Ovary (tissue), 9 donors: Measurements from ENCODE around the gene ULBP2. TPM values are rescaled to one million over a fixed set of nuclear protein-coding genes. Genes with fewer than 3 reads are reported as not detected.
"Not testable (repeated sequence)": the region's sequence is repeated elsewhere in the genome, so short reads cannot be mapped to it uniquely, and the experiment has no call there.

ENCODE experiments used
- DNase-seq, 5 donors: peaks; one replicate each; pipeline ENCODE4 v3.0.0-alpha.2; 2019 to 2020
- H3K27ac ChIP-seq, 2 donors: fragments of 200-600 bp; one replicate each; pipeline versions ENCODE4 v1.5.1 to v1.8.0; 2019 to 2022
- H3K27me3 ChIP-seq: fragments of 200-600 bp; one replicate; pipeline ENCODE4 v1.8.0; 2022
- H3K36me3 ChIP-seq: fragments of 200-600 bp; sonication (generic); one replicate; pipeline ENCODE4 v1.5.1; 2019
- H3K4me1 ChIP-seq: one replicate; pipeline ENCODE4 v1.8.1; 2013; ENCODE audit warnings: mild to moderate bottlenecking, moderate library complexity; ENCODE audit not compliant: insufficient read depth
- H3K4me3 ChIP-seq: fragments of 200-600 bp; sonication (generic); one replicate; pipeline ENCODE4 v1.5.1; 2017
- H3K9me3 ChIP-seq, 2 donors: fragments of 200-600 bp in 1 of 2; sonication (generic) in 1 of 2; one replicate each; pipeline versions ENCODE4 v1.5.1 to v1.8.1; 2013 to 2019; ENCODE audit warnings: mild to moderate bottlenecking in 1 of 2, moderate library complexity in 1 of 2
- EP300 ChIP-seq: sonication (generic); formaldehyde crosslinking; IDR thresholded peaks from one replicate; pipeline ENCODE4 v1.6.1; 2017; ENCODE audit warnings: antibody characterized with exemption
- POLR2A ChIP-seq: fragments of 450-650 bp; IDR thresholded peaks from one replicate; pipeline ENCODE4 v1.6.1; 2017; ENCODE audit warnings: antibody characterized with exemption, mild to moderate bottlenecking, moderate library complexity
- WGBS, 3 donors: extraction: QIAGEN DNeasy Blood & Tissue Kit in 1 of 3; methylation state at CpG; one replicate each; pipeline versions ENCODE4 v1.1.5 to v1.1.7; 2013 to 2017; 5-methylcytosine and 5-hydroxymethylcytosine counted together
- intact Hi-C, 4 donors: fragments of 100-400 bp; cut with DNase I; formaldehyde crosslinking; loops; one replicate each; pipeline versions ENCODE4 v1.11.0 to v1.15.1; 2022 to 2023
- polyA plus RNA-seq, 2 donors: library from polyadenylated mRNA; stranded (reverse); fragments of 200-250 nt in 1 of 2; fragments of 350-450 nt in 1 of 2; fragmentation: Illumina TruSeq in 1 of 2; extraction: RNeasy Lipid Tissue Mini Kit (QIAGEN cat#74804) in 1 of 2; gene quantifications; one replicate each; pipeline ENCODE4 v1.2.3, GENCODE V29; 2013 to 2014
- total RNA-seq, 7 donors: library from RNA; depleted of rRNA in 2 of 7; stranded (reverse); fragments of >200 nt in 2 of 7; fragmentation: NEBNext Ultra II Directional in 3 of 7; extraction: Animal tissue kit (Norgen Biotek cat#: 25700) in 3 of 7; gene quantifications; one replicate each; pipeline versions ENCODE4 v1.1.0 to v1.2.4, GENCODE V29; 2016 to 2023
- TF ChIP-seq, protein P1 (sequence below), 3 donors: fragments of 450-650 bp in 2 of 3; fragments of 200-600 bp in 1 of 3; IDR thresholded peaks; one replicate each; pipeline versions ENCODE4 v1.5.1 to v1.8.0; 2016 to 2022; ENCODE audit warnings: antibody characterized with exemption in 3 of 3, mild to moderate bottlenecking in 1 of 3
- donor health status: DM: no; HTN: no; CAD: no; lungs with moderate emphysema.
- donor health status: DM: no; HTN: no; CAD: no.
- donor health status: Bipolar disorder and iron deficiency.
- donor health status: DM: yes; HTN: yes; CAD: no.
- donor health status: DM: no; HTN: no; CAD: no.
- donor health status: DM: yes; HTN: yes; CAD: no.

The ULBP2 gene
- total and polyA plus RNA-seq, 9 donors, result 0.08 to 3.6 (median 0.23) TPM; not detected in 6

DNA sequence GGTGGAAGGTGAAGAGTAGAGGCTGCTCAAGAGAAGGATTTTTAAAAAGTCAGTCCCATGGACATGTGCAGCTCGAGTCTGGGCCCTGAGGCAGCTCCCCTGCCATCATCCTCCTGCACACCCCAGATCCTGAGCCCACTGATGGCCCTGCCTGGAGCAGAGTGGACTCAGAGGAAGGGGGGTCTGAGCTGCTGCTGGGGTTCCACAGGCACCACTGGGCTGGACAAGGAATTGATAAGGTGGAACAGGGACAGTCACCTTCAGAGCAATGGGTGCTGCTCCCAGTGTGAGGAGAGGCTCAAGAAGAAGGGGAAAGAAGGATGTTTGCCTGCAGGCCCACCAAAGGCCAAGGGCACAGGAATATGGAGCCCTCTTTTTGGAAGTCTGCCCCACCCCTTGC, 6.2 kb downstream of the ULBP2 start:
- Histone ChIP-seq H3K27me3 (no peaks in the 10 kb centered on the region), H3K27ac (no peak overlapping the region)
- DNase-seq, result no peak

DNA sequence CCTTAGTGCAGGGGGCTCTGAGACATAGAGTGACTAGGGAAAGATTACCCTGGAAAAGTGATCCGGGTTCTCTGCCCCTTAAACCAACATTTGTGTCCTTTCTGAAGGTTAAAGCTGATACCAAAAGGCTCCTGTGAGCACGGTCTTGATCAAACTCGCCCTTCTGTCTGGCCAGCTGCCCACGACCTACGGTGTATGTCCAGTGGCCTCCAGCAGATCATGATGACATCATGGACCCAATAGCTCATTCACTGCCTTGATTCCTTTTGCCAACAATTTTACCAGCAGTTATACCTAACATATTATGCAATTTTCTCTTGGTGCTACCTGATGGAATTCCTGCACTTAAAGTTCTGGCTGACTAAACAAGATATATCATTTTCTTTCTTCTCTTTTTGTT, 6.8 kb downstream of the ULBP2 start:
- H3K9me3 ChIP-seq, result no peaks in the 10 kb centered on the region

More for the DNA sequence above, 6.2 kb downstream of the ULBP2 start:
- H3K36me3 ChIP-seq, result no peaks in the 10 kb centered on the region
- no peaks in the 10 kb centered on the region for H3K4me1 ChIP-seq
- TF ChIP-seq, protein P1, sequence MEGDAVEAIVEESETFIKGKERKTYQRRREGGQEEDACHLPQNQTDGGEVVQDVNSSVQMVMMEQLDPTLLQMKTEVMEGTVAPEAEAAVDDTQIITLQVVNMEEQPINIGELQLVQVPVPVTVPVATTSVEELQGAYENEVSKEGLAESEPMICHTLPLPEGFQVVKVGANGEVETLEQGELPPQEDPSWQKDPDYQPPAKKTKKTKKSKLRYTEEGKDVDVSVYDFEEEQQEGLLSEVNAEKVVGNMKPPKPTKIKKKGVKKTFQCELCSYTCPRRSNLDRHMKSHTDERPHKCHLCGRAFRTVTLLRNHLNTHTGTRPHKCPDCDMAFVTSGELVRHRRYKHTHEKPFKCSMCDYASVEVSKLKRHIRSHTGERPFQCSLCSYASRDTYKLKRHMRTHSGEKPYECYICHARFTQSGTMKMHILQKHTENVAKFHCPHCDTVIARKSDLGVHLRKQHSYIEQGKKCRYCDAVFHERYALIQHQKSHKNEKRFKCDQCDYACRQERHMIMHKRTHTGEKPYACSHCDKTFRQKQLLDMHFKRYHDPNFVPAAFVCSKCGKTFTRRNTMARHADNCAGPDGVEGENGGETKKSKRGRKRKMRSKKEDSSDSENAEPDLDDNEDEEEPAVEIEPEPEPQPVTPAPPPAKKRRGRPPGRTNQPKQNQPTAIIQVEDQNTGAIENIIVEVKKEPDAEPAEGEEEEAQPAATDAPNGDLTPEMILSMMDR (IDR thresholded peaks at IDR 0.05), result no peak
- TF ChIP-seq POLR2A, result no peak
- no peak for TF ChIP-seq EP300
- H3K9me3 ChIP-seq, result no peaks in the 10 kb centered on the region
- 75 to 88% (median 80%) methylated on average over 1 of the region's 1 CpG for WGBS, 3 donors
- H3K4me3 ChIP-seq, result no peak overlapping the region
- intact Hi-C loops, result no loop called here

DNA sequence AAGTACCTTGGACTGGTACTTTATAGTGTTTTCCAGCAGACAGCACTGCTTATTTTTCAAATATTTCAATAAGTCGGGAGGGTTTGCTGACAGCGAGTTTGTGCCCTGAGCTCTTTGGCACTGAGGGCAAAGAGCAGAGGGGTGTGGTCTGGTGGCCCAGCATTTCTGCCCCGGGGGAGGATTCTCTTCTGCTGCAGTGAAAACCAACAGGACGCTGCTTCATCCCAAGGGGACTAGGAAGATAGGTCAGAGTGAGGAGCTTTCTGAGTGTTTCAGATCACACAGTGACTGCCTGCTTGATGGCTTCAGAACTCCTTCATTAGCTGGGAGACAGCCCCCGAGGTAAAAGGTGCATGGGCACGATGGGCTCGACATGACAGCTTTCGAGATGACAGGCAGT, 8.6 kb downstream of the ULBP2 start:
- no peaks in the 10 kb centered on the region for H3K9me3 ChIP-seq
- H3K27ac ChIP-seq, result no peak overlapping the region
- intact Hi-C loops, result no loop called here
- no peak overlapping the region for H3K4me3 ChIP-seq
- H3K27me3 ChIP-seq, result no peaks in the 10 kb centered on the region
- no peaks in the 10 kb centered on the region for H3K4me1 ChIP-seq
- DNase-seq, result no peak
- WGBS, 3 donors, result 30 to 40% (median 40%) methylated on average over 8 of the region's 8 CpGs
- TF ChIP-seq POLR2A, result no peak
- H3K36me3 ChIP-seq, result no peaks in the 10 kb centered on the region

More for the DNA sequence above, 6.8 kb downstream of the ULBP2 start:
- intact Hi-C loops, result no loop called here
- 76 to 78% (median 77%) methylated on average over 5 of the region's 5 CpGs for WGBS, 3 donors
- Histone ChIP-seq H3K27ac (no peak overlapping the region), H3K27me3 (no peaks in the 10 kb centered on the region), H3K36me3 (no peaks in the 10 kb centered on the region), H3K4me1 (no peaks in the 10 kb centered on the region), H3K4me3 (no peak overlapping the region)
- no peak for DNase-seq
- TF ChIP-seq POLR2A, result no peak
- TF ChIP-seq EP300, result no peak
- TF ChIP-seq, protein P1 (IDR thresholded peaks at IDR 0.05), result no peak

DNA sequence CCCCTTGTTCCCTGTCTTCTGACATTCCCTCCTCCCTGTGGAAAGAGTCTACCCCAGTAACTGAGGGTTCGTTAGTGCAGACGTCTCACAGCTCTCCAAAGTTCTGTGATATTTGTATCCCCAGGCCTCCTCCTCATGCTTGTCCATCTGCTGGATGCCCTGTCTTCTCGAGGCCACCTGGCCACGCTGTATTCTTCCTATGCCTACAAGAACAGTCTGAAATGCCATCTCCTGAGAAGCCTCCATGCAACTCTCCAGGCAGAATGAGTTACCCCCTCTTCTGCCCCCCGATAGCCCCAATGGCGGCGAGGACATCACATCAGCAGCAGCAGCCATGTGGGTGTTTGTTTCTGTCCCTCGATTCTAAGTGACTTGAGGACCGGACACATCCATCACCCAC, 9.3 kb downstream of the ULBP2 start:
- intact Hi-C loops, result no loop called here
- no peaks in the 10 kb centered on the region for H3K27me3 ChIP-seq
- 68 to 74% (median 73%) methylated on average over 9 of the region's 9 CpGs for WGBS, 3 donors

DNA sequence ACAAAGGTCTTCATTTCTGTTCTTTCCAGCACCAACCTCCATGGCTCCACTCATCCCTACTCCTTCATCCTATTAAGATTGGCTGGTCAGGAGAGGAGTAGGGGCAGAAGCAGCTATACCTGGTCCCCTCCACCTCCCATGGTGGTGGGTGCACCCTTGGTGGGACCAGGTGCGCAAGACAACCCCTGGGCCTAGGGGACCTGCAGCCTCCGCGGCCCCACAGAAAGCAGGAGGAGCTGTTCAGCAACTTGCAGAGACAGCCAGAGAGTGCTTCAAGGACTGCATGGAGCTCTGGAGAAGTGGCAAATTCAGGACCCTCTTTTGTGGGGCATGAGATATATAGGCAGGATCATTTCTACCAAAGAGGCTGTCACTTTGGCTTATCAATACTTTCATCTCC, 9.8 kb downstream of the ULBP2 start:
- WGBS, 3 donors, result 71 to 92% (median 76%) methylated on average over 2 to 3 of the region's 3 CpGs
- H3K27me3 ChIP-seq, result no peaks in the 10 kb centered on the region
- TF ChIP-seq, protein P1 (IDR thresholded peaks at IDR 0.05), result no peak
- TF ChIP-seq EP300 (no peak), POLR2A (no peak)

More for the DNA sequence above, 9.3 kb downstream of the ULBP2 start:
- H3K4me1 ChIP-seq, result no peaks in the 10 kb centered on the region
- H3K36me3 ChIP-seq, result no peaks in the 10 kb centered on the region
- TF ChIP-seq EP300, result no peak
- TF ChIP-seq POLR2A, result no peak
- H3K9me3 ChIP-seq, result no peaks in the 10 kb centered on the region
- H3K4me3 ChIP-seq, result no peak overlapping the region
- no peak overlapping the region for H3K27ac ChIP-seq
- no peak for DNase-seq

DNA sequence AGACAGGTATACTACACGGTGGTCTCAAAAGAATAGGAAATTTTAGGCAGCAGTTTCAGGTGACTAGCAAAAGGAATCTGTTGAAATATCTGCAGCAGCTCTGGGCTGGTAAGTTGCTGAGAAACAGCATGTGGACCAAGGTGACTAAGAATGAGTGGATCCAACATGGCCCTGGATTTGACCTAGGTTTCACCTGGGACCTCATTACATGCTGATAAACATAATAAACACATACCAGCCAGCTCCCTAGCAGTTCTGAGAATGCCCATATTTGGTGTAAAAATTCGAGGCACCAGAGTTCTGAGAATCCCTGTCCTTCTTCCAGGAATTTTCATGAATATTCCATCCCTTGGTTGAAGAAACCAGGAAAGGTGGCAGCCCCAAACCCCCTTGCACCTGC, 11.6 kb downstream of the ULBP2 start:
- DNase-seq, H3K4me3 ChIP-seq, H3K9me3 ChIP-seq, intact Hi-C loops, H3K4me1 ChIP-seq, H3K27me3 ChIP-seq, H3K27ac ChIP-seq, H3K36me3 ChIP-seq: not testable (repeated sequence)
- 30 to 34% (median 33%) methylated on average over 2 of the region's 2 CpGs for WGBS, 3 donors

More for the DNA sequence above, 9.8 kb downstream of the ULBP2 start:
- no peak for DNase-seq
- Histone ChIP-seq H3K4me3 (no peak overlapping the region), H3K4me1 (no peaks in the 10 kb centered on the region), H3K9me3 (no peaks in the 10 kb centered on the region), H3K27ac (no peak overlapping the region), H3K36me3 (no peaks in the 10 kb centered on the region)
- intact Hi-C loops, result no loop called here

DNA sequence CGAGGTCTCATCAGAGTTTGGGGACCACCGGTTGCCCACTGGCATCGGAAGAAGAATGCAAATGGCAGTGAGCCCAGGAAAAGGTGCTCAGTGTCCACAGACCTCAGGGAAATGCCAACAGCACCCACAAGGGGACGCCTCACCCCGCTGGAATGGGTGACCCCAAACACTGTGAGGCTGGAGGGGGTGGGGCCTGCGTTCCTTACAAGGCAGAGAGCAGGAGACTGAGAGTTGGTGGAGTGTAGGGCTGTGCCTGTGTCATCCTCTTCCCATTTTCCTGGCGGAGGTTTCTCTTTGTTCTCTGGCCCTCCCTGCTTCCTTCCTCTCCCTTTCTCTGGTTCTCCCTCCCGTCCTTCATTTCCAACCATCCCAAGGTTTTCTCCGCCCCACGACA, 12.1 kb downstream of the ULBP2 start:
- DNase-seq, intact Hi-C loops, H3K4me3 ChIP-seq, H3K9me3 ChIP-seq, H3K36me3 ChIP-seq, H3K27me3 ChIP-seq, H3K27ac ChIP-seq, H3K4me1 ChIP-seq: not testable (repeated sequence)
- 0 to 8% (median 7%) methylated on average over 4 to 5 of the region's 10 CpGs for WGBS, 3 donors

DNA sequence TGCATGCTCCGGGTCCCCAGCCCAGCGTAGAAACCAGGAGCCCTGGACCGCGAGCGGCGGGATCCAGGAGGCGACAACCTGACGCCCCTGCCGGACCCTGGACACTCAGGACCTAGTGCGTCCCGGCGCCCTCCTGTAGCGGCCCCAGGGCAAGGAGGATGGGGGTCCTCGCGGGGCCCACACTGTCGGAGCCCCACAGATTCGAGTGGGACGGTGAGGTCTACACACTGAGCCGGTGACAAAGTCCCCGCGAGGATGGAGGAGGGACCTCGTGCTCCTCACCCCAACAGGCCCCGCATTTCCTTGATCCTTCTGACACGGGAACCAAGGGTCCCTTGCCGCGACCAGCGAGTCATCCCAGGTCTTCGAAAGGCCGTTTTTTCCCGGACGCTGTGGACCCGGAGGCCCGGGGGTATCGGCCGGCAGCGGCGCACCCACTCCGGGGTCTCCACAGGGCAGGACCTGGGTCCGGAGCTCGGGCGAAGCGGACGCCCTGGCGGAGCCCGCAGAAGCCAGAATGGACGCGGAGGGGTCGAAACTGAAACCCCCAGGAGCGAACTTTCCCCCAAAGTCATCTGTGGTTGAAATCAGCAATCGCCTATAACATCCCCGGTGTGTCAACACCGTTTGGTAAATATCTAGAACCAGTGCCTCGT, 12.6 kb downstream of the ULBP2 start:
- not testable (repeated sequence) for H3K27me3 ChIP-seq

More for the DNA sequence above, 12.6 kb downstream of the ULBP2 start:
- intact Hi-C loops, H3K4me3 ChIP-seq, H3K36me3 ChIP-seq, H3K27ac ChIP-seq, DNase-seq, H3K9me3 ChIP-seq, H3K4me1 ChIP-seq: not testable (repeated sequence)
- 5 to 11% (median 8%) methylated on average over 8 to 46 of the region's 53 CpGs for WGBS, 3 donors
